Stimulated activated naive CD4-positive, alpha-beta T cell treated with Interleukin-2 at 50 U/mL for 16 hours (primary cell): Measurements from ENCODE around the gene ONECUT1.
A peak's percentile ranks its signal among the peaks of the same experiment; 100 is the strongest.

Source experiments
- DNase-seq: peaks from one replicate; lab custom pipeline; 2025; lab: John Stamatoyannopoulos, UW

Gene ONECUT1

DNA sequence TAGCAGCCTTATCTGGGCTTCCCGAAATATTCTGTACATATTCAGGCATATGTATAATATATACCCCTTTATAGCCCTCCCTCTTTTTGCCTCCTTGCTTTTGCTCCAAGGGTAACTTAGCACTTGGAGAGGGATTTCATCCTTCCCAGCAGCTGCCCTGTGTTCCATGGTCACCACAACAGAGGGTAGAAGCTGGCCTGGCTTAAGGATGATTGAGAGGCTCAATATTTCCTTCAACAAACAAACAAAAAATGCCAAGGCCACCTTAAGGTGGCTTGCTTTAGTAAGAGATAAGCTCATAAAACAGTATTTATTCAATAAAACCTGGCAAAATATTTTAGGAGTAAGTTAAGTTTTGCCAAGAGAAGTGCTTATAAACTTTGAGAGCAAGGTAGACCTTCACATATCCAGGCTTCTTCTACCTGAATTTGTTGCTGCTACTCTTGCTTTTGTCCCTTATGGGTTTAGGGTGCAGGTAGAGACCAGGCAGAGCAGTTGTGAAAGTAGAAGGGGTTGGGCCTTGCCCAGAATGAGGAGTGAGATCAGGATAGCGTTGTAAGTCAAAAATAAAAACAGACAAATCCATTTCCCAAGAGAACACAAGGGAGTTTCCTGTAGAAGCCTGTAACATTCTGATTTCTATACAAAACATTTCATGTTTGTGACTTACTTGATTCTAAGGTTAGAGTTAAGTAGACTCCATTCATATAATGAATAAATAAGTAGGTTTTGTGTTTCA, 58.2 kb downstream of the ONECUT1 start:
- no peak for DNase-seq

GRCh38 chr15:52731004-52731403, 59.1 kb downstream of the ONECUT1 start:
- no peak for DNase-seq

- no peak for DNase-seq
These were observed 59.5 kb downstream of the ONECUT1 start for GRCh38 chr15:52730594-52730993.

GRCh38 chr15:52730173-52730572, 60.0 kb downstream of the ONECUT1 start:
- DNase-seq: peak; percentile 1

DNA sequence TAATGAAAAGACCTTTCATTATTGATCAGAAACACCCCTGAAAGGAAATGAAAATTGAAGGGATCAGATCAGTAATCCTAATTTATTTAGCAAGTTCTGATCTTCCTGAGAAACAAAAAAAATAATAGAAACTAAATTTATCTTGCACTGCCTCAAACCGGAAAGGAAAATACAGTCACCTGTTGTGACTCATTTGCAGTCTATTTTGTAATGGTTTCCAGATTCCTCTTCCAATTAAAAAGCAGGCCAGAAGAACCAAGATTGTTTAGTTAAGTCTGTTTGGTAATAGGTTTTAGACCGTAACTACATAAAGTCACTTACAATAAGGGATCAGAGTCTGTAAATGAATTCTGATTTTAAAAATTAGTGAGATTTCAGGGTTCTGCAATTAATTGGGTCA, 61.2 kb downstream of the ONECUT1 start:
- no peak for DNase-seq

DNA sequence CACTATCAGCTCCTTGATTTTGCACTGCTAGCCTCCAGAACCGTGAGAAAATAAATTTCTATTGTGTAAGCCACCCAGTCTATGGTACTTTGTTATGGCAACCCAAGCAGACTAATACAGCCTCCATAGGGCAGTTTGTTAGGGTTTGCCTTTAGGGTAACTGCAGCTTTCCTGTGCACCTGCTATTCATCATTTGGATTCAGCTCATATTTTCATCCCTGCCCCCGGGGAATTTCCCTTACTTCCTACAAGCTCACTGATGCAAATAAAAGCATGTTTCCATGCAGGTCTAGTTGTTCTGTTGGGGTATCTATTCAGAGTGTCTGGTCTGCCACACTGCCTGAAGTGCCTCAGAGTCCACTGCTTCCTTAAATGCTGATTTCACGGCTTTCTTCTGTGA, 62.3 kb downstream of the ONECUT1 start:
- no peak for DNase-seq

DNA sequence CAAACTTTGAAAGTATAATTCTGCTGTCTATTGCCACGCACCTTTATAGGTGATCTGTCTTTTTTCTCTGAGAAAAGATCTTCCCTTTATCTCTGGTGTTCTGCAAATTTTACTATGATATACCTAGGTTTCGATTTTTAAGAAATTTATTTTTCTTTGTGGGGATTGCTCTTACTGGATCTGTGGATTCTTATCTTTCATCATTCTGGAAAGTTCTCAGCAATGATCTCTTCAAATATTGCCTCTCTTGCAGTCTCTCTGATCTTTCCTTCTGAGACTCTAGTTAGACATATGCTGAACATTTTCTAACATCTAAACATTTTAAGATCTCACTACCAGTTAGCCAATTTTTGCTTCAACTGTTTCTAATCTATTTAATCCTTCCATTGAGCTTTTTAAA, 63.9 kb downstream of the ONECUT1 start:
- DNase-seq: no peak

DNA sequence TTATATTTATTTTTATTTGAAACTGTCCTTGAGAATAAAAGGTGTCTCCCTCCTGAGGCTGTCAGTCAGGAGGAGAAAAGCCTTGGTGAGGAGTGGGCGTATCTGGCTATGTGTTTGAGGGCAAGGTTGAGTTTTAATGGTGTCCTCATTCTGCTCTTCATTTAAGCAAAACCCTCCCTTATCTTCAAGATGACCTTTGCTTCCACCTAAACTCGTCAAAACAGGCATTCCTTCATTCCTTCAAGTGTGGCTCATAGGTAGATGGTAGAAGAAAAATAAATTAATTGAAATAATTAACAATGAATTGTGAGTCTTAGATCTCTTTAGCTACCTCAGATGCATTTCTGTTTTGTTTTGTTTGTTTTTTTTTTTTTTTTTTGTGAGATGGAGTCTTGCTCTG, 71.6 kb downstream of the ONECUT1 start:
- DNase-seq: no peak

DNA sequence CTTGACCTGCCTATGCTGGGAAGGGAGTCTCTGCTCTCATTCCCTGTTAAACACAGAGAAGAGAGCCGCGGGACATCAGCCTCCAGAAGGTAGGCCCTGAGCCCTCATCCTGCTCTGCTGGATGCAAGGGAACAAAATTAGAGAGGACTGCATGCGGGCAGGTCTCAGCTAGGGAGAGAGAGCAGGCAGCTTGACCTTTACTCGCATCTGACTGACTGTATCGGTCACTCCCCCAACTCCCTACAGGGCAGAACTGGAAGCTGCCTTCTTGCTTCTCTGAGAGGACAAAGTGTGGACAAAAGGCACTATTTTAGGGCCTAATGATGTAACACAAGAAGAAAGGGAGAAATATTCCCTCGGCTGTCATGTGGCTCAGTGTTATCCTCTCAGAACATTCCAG, 72.2 kb downstream of the ONECUT1 start:
- no peak for DNase-seq

- no peak for DNase-seq
These were observed 72.7 kb downstream of the ONECUT1 start for GRCh38 chr15:52717481-52717880.

DNA sequence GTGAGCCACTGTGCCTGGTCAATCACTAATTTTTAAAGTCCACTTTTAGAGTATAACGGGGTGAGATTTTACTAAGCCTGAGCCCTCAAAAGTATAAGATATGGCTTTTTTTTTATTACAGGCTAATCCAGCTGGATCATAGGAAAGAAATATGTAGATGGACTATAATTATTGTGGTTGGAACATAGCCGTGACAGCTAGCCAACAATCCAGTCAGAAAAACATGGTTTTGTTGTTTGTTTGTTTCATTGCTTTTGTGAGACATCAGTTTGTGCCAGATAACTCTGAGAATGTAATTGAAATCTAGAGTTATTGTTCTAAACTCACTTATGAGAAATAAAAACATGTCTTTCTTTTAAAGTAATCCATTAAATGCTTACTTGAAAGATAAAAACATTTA, 73.6 kb downstream of the ONECUT1 start:
- DNase-seq: no peak

GRCh38 chr15:52715411-52715810, 74.7 kb downstream of the ONECUT1 start:
- DNase-seq: no peak

- no peak for DNase-seq
These were observed 75.2 kb downstream of the ONECUT1 start for GRCh38 chr15:52714968-52715367.

DNA sequence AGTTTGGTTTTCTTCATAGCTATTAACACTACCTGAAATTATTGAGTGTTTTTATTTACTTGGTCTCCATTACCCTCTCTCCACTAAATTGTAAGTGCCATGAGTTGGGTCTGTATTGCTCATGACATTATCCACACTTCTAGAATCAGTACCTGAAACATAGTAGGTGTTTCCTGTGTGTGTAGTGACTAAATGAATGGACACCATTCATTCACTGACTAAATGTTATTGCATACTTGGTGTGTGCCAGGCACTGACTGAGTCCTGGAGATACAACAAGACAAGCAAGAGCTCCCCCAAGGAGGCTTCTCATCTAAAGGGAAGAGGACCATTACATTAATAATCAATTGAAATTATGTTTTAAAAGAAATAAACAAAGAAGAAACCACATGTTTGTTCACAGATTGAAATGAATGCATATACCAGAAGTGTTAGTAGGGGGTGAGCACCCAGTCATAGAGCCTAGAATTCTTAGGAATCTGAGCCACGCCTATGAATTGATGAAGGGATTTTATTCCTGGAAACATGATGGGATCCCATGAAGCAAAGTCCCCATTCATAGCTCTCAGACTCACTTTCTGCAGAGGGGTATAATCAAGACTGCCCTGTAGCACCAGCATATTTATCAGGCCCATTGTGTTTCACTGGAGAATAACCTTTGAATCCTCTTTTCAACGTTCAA, 79.3 kb downstream of the ONECUT1 start:
- no peak for DNase-seq

- DNase-seq: no peak
These were observed 80.0 kb downstream of the ONECUT1 start for GRCh38 chr15:52710050-52710707.

- no peak for DNase-seq
These were observed 80.8 kb downstream of the ONECUT1 start for GRCh38 chr15:52709187-52709981.
